Measurements from ENCODE around the gene FSTL5.
"Not testable (repeated sequence)": the region's sequence is repeated elsewhere in the genome, so short reads cannot be mapped to it uniquely, and the experiment has no call there.

The FSTL5 gene

GRCh38 chr4:162126729-162127128 is 37.1 kb downstream of the FSTL5 start:
- H3K4me1 Mint-ChIP-seq (ENCODE audit: low read depth): no peaks in the 10 kb centered on the region
- H3K27ac Mint-ChIP-seq: no peak overlapping the region
- H3K27me3 Mint-ChIP-seq: no peaks in the 10 kb centered on the region
- no peak overlapping the region for H3K4me3 Mint-ChIP-seq
- H3K36me3 Mint-ChIP-seq (ENCODE audit: low read depth): no peaks in the 10 kb centered on the region
- H3K9me3 Mint-ChIP-seq: peaks cover 1% of the 10 kb centered on the region

GRCh38 chr4:162117051-162117450 is 46.7 kb downstream of the FSTL5 start:
- Mint-ChIP-seq H3K27me3 (no peaks in the 10 kb centered on the region), H3K27ac (no peak overlapping the region), H3K4me1 (ENCODE audit: low read depth) (no peaks in the 10 kb centered on the region), H3K36me3 (ENCODE audit: low read depth) (no peaks in the 10 kb centered on the region), H3K9me3 (peaks cover 4% of the 10 kb centered on the region), H3K4me3 (no peak overlapping the region)

GRCh38 chr4:162116095-162116779 is 47.6 kb downstream of the FSTL5 start:
- no peaks in the 10 kb centered on the region for H3K9me3 Mint-ChIP-seq

GRCh38 chr4:162115333-162115732 is 48.5 kb downstream of the FSTL5 start:
- H3K4me3 Mint-ChIP-seq: no peak overlapping the region
- no peaks in the 10 kb centered on the region for H3K36me3 Mint-ChIP-seq (ENCODE audit: low read depth)

More at GRCh38 chr4:162116095-162116779, 47.6 kb downstream of the FSTL5 start:
- Mint-ChIP-seq H3K27me3 (no peaks in the 10 kb centered on the region), H3K27ac (no peak overlapping the region), H3K4me3 (no peak overlapping the region), H3K4me1 (ENCODE audit: low read depth) (no peaks in the 10 kb centered on the region), H3K36me3 (ENCODE audit: low read depth) (no peaks in the 10 kb centered on the region)

GRCh38 chr4:162111078-162111477 is 52.7 kb downstream of the FSTL5 start:
- Mint-ChIP-seq H3K4me1 (ENCODE audit: low read depth) (no peaks in the 10 kb centered on the region), H3K36me3 (ENCODE audit: low read depth) (no peaks in the 10 kb centered on the region), H3K9me3 (peaks cover 3% of the 10 kb centered on the region), H3K27me3 (no peaks in the 10 kb centered on the region), H3K4me3 (no peak overlapping the region), H3K27ac (no peak overlapping the region)

More at GRCh38 chr4:162115333-162115732, 48.5 kb downstream of the FSTL5 start:
- no peaks in the 10 kb centered on the region for H3K27me3 Mint-ChIP-seq
- no peaks in the 10 kb centered on the region for H3K9me3 Mint-ChIP-seq
- H3K27ac Mint-ChIP-seq: no peak overlapping the region
- H3K4me1 Mint-ChIP-seq (ENCODE audit: low read depth): no peaks in the 10 kb centered on the region

- no peaks in the 10 kb centered on the region for H3K4me1 Mint-ChIP-seq (ENCODE audit: low read depth)
- H3K36me3 Mint-ChIP-seq (ENCODE audit: low read depth): no peaks in the 10 kb centered on the region
- no peak overlapping the region for H3K27ac Mint-ChIP-seq
- no peaks in the 10 kb centered on the region for H3K27me3 Mint-ChIP-seq
- H3K4me3 Mint-ChIP-seq: no peak overlapping the region
- peaks cover 5% of the 10 kb centered on the region for H3K9me3 Mint-ChIP-seq
Measured at GRCh38 chr4:162104459-162105124, 59.2 kb downstream of the FSTL5 start.

GRCh38 chr4:162103908-162104307 is 59.9 kb downstream of the FSTL5 start:
- H3K4me3 Mint-ChIP-seq; H3K27me3 Mint-ChIP-seq; H3K27ac Mint-ChIP-seq; H3K9me3 Mint-ChIP-seq; H3K4me1 Mint-ChIP-seq (ENCODE audit: low read depth); H3K36me3 Mint-ChIP-seq (ENCODE audit: low read depth): not testable (repeated sequence)

- Mint-ChIP-seq H3K4me3 (no peak overlapping the region), H3K4me1 (ENCODE audit: low read depth) (no peaks in the 10 kb centered on the region), H3K27me3 (no peaks in the 10 kb centered on the region), H3K27ac (no peak overlapping the region), H3K36me3 (ENCODE audit: low read depth) (no peaks in the 10 kb centered on the region), H3K9me3 (peaks cover 12% of the 10 kb centered on the region)
Measured at GRCh38 chr4:162102713-162103112, 61.1 kb downstream of the FSTL5 start.

GRCh38 chr4:162101337-162101736 is 62.5 kb downstream of the FSTL5 start:
- Mint-ChIP-seq H3K27me3 (no peaks in the 10 kb centered on the region), H3K4me3 (no peak overlapping the region), H3K4me1 (ENCODE audit: low read depth) (no peaks in the 10 kb centered on the region), H3K36me3 (ENCODE audit: low read depth) (no peaks in the 10 kb centered on the region), H3K9me3 (peaks cover 11% of the 10 kb centered on the region), H3K27ac (no peak overlapping the region)

- H3K27me3 Mint-ChIP-seq: no peaks in the 10 kb centered on the region
Measured at GRCh38 chr4:162075726-162076125, 88.1 kb downstream of the FSTL5 start.

GRCh38 chr4:162061214-162061613 is 102.6 kb downstream of the FSTL5 start:
- Mint-ChIP-seq H3K36me3 (ENCODE audit: low read depth) (no peaks in the 10 kb centered on the region), H3K27me3 (no peaks in the 10 kb centered on the region), H3K27ac (no peak overlapping the region), H3K4me1 (ENCODE audit: low read depth) (no peaks in the 10 kb centered on the region), H3K9me3 (no peaks in the 10 kb centered on the region), H3K4me3 (no peak overlapping the region)

More at GRCh38 chr4:162075726-162076125, 88.1 kb downstream of the FSTL5 start:
- H3K27ac Mint-ChIP-seq: no peak overlapping the region
- H3K36me3 Mint-ChIP-seq (ENCODE audit: low read depth): no peaks in the 10 kb centered on the region
- H3K4me3 Mint-ChIP-seq: no peak overlapping the region
- no peaks in the 10 kb centered on the region for H3K4me1 Mint-ChIP-seq (ENCODE audit: low read depth)
- no peaks in the 10 kb centered on the region for H3K9me3 Mint-ChIP-seq

- no peaks in the 10 kb centered on the region for H3K9me3 Mint-ChIP-seq
- H3K36me3 Mint-ChIP-seq (ENCODE audit: low read depth): no peaks in the 10 kb centered on the region
- no peak overlapping the region for H3K27ac Mint-ChIP-seq
- no peaks in the 10 kb centered on the region for H3K4me1 Mint-ChIP-seq (ENCODE audit: low read depth)
- no peak overlapping the region for H3K4me3 Mint-ChIP-seq
- H3K27me3 Mint-ChIP-seq: no peaks in the 10 kb centered on the region
Measured at GRCh38 chr4:162059656-162060055, 104.1 kb downstream of the FSTL5 start.

- no peaks in the 10 kb centered on the region for H3K4me1 Mint-ChIP-seq (ENCODE audit: low read depth)
- H3K9me3 Mint-ChIP-seq: no peaks in the 10 kb centered on the region
- no peak overlapping the region for H3K27ac Mint-ChIP-seq
- no peaks in the 10 kb centered on the region for H3K27me3 Mint-ChIP-seq
- no peak overlapping the region for H3K4me3 Mint-ChIP-seq
- H3K36me3 Mint-ChIP-seq (ENCODE audit: low read depth): no peaks in the 10 kb centered on the region
Measured at GRCh38 chr4:162056990-162057389, 106.8 kb downstream of the FSTL5 start.

- no peaks in the 10 kb centered on the region for H3K4me1 Mint-ChIP-seq (ENCODE audit: low read depth)
- H3K9me3 Mint-ChIP-seq: peaks cover 3% of the 10 kb centered on the region
Measured at GRCh38 chr4:162046135-162046534, 117.7 kb downstream of the FSTL5 start.

GRCh38 chr4:162038112-162038511 is 125.7 kb downstream of the FSTL5 start:
- peaks cover 4% of the 10 kb centered on the region for H3K9me3 Mint-ChIP-seq
- no peak overlapping the region for H3K27ac Mint-ChIP-seq
- H3K4me1 Mint-ChIP-seq (ENCODE audit: low read depth): no peaks in the 10 kb centered on the region
- H3K36me3 Mint-ChIP-seq (ENCODE audit: low read depth): no peaks in the 10 kb centered on the region
- no peak overlapping the region for H3K4me3 Mint-ChIP-seq
- no peaks in the 10 kb centered on the region for H3K27me3 Mint-ChIP-seq

More at GRCh38 chr4:162046135-162046534, 117.7 kb downstream of the FSTL5 start:
- no peaks in the 10 kb centered on the region for H3K36me3 Mint-ChIP-seq (ENCODE audit: low read depth)
- H3K27ac Mint-ChIP-seq: no peak overlapping the region
- H3K27me3 Mint-ChIP-seq: no peaks in the 10 kb centered on the region
- H3K4me3 Mint-ChIP-seq: no peak overlapping the region

GRCh38 chr4:162017863-162018262 is 145.9 kb downstream of the FSTL5 start:
- no peaks in the 10 kb centered on the region for H3K36me3 Mint-ChIP-seq (ENCODE audit: low read depth)
- no peak overlapping the region for H3K4me3 Mint-ChIP-seq
- no peaks in the 10 kb centered on the region for H3K27me3 Mint-ChIP-seq
- H3K27ac Mint-ChIP-seq: no peak overlapping the region
- H3K9me3 Mint-ChIP-seq: no peaks in the 10 kb centered on the region
- H3K4me1 Mint-ChIP-seq (ENCODE audit: low read depth): no peaks in the 10 kb centered on the region

All from stimulated activated naive CD8-positive, alpha-beta T cell treated with anti-CD3 and anti-CD28 coated beads, Interleukin-15, Interleukin-2, amounts not matched to agents 100 ng/mL and 50 ng/mL, for 24 hours (primary cell).